Measurements from ENCODE around the gene FAM13A.

FAM13A gene

DNA sequence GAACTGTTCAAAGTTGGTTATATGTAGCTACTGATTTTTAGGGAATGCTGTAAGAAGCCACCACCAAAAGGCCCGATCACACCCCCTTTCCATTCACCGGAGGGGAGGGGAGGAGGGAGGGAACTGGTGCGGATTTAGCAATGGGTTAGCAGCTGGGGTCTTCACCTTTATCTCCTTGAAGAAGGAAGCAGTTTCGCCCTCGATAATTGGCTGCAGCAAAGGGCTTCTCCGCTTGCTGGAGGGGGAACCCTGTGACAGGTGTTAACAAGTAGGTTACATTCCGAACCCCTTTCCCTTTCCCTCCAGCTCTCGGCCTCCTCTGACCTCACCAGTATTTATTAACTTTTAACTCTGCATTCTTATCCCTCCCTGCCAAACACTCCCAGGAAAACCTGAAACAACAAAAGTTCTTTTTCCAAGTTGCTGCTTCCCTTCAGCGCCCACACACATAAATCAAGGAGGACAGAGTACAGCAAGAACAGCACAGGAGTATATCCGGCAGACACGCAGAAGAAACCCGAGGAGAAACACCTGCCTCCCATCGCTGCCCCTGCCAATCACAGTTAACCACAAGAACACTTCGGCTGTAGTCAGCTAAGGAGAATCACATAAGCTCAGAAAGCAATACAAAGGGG lies 319.6 kb downstream of the FAM13A start:
- DNase-seq = no peak

DNA sequence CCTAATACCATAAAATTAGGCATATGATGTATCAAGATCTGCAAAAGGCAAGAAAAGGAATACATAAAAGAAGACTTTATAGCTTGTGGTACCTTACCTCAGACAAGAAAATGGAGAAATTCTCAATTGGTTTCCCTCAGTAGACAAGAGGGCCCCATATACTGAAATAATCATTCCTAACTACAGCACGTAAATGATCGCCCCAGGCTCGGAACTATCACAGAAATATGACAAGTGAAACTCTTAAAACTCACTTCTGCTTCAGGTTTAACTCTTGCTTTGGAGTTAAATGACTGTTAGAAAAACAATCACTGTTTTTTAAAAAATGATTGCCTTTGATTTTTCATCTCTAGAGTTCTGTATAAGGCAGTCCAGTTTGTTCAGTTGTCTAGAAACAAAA lies 320.7 kb downstream of the FAM13A start:
- DNase-seq = no peak

DNA sequence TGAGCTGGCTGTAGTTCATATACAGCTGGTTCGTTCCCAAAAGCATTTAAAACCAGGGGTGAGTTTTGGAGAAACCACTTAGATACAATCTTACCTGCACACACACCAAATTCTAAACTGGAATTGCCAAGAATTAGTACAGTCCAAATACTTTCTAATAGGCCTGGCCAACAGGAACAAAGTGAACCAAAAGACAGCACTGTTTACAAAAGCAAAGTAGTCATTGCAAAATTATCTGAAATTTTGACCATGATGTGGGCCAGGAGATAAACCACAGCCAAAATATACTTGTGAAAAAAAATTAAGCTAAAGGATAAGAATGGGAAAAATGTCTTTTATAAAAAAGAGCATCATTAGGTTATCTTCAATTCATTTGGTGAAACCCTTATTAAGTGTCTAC lies 321.4 kb downstream of the FAM13A start:
- no peak for DNase-seq

DNA sequence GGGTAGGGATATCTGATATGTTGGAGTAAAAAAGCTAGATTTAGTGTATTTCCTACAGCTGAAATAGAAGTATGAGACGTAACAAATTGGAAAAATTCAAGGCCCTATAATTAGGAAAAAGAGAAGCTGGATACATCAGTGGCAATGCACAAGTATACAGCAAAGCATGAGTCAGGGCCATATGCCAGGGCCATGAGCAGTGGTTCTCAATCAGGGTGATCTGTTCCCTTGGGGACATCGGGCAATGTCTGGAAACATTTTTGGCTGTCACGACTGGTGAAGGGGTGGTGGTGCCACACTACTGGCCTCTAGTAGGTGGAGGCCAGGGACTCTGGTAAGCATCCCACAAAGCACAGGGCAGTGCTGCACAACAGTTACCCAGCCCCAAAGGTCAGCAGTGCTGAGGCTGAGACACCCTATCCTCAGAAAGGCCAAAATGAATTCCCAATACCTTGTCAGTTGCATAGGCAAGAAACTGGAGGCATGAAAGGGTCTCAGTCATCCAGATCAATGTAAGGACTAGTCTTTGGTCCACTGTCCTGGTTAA lies 322.5 kb downstream of the FAM13A start:
- DNase-seq = no peak

DNA sequence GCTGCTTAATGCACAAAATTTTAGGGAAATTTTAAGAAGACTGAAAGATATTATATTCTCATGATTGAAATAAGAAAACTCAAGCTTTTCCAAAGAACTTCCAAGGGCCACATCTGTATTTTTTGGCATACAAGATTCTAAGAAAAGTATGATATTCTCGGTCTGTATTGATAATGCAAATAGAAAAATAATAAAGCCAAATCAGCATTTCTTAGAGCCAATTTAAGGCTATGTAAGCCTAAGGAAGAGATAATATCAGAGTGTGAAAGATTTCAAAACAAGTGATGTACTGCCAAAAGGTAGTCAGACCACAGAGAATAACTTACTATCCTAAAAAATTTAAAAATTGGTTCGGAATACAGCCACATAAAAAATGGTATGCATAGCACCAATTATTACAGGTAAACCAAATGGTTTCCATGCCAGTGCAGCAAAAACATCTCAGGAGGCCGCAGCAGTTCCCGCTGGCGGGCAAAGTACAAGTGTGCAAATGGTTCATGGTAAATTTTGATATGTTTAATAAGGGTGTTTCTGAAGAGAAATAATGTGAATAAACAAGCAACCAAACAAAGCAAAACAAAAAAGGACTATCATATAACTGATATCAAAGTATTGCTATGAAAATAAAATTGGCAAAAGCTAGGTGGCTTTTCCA lies 324.1 kb downstream of the FAM13A start:
- DNase-seq = no peak

DNA sequence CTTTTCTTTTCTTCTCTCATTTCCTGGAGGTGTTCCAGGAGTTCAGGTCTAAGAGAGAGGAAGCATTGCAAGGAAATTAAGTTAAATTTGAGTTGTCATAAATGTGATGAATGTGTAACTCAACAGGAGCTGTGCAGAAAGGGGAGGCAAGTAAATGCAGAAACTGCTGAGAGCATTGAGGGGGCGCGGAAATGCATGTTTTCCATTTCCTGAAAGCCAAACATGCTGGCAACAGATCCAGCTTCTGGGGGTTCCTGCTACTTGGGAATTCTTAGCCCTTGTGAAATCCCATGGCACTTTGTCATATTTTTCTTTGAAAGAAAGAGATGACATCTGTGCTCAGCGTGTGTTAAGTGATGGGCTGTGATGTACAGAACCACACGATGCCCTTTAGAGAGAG lies 325.6 kb downstream of the FAM13A start:
- DNase-seq = no peak

GRCh38 chr4:88730811-88731210 lies 326.2 kb downstream of the FAM13A start:
- no peak for DNase-seq

DNA sequence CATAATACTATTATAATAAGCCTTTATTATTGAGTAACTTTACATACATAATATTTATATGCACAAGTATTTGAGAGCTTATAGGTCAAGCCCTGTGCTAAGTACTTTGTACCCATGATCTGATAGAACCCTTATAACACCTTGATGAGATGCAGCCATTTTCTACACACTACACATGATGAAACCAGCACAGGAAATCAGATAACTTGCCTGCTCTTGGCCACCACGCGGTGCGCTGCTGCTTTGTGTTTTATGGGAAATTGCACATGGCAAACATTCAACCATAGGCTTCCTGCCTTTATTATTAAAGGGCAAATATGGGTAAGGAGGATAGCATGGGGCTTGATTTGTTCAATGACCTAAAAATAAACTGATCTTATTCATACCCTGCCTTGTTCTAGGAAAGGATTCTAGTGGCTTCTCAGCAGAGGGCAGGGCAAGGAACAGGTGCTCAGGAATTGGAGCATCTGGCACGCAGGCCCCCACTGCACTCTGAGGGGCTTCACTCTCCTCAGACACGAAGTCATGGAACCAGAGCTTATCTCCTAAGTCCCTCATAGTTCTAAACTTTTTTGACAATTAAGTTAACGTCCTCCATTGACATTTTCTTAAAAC lies 327.7 kb downstream of the FAM13A start:
- no peak for DNase-seq

DNA sequence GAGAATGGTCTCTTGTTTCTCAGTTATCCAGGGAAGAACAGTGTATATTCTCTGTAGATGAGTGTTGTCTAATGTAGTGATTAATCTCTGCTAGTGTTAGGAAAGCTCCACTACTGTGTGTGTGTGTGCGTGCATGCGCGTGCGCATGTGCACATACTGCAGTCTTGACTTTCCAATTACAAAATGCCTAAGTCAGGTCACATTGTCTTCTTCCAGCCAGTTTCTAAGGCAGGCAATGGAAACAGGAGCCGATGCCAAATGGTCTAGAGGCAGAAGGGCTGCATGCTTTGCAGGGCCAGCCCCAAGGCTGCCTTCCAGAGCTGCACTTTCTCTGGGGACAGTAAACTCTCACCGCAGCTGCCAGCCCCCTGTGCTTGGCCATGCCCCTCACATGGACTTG lies 328.8 kb downstream of the FAM13A start:
- DNase-seq = no peak

DNA sequence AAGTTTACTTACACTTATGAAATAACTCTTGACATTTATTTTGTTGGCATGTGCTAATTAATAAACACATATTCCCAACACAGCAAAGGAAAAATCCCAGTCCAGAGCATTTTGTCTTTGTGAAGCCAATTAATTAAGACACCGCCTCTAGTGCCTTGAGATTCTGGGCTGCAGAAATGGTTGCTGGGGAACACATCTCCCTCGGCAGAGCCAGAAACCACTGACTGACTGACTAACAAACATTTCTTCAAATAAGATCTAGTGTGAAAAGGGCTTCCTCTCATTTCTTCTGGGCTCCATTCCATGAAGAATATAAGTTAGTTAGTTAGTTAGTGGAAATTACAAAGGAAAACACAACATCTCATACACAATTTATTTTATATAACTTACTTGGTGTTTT lies 331.0 kb downstream of the FAM13A start:
- peak; percentile 12 for DNase-seq

GRCh38 chr4:88725143-88725542 lies 331.8 kb downstream of the FAM13A start:
- DNase-seq = no peak

DNA sequence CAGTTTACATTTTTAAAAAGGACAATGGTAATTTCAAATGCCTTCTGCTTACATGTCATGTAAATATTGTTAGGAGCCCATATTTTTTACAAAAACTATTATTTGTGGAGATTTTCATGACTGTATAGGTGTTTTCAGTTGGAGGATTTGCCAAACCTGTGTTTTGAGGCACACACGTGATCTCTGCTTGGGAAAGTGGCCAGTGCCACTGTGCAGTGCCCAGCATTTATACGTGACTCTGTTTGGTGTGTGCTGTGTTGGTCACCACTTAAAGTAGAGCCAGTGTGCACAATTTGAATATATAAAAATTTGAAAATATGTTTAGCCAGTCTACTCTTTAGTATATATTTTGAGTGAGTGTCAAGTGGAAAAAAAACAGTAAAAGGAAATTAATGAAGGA lies 332.6 kb downstream of the FAM13A start:
- no peak for DNase-seq

DNA sequence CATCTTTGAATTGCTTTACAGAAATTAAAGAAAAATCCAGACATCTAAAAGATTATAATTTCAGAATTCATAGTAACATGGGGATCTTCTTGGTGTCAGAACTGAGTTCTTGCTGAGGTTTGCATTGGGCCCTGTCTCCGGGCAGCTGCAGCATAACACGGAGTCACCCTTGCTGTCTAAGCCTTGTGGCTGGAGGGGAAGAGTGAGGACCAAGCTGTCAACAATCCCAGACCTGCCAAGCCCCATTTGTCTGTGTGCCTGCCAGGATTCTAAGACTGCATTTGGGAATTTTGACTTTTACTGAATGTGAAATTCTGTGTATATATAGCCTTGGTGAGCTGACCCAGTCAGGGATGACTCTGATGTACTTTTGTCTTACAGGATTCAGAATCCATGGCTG lies 334.2 kb downstream of the FAM13A start:
- DNase-seq = no peak

GRCh38 chr4:88722276-88722780 lies 334.7 kb downstream of the FAM13A start:
- DNase-seq = no peak

DNA sequence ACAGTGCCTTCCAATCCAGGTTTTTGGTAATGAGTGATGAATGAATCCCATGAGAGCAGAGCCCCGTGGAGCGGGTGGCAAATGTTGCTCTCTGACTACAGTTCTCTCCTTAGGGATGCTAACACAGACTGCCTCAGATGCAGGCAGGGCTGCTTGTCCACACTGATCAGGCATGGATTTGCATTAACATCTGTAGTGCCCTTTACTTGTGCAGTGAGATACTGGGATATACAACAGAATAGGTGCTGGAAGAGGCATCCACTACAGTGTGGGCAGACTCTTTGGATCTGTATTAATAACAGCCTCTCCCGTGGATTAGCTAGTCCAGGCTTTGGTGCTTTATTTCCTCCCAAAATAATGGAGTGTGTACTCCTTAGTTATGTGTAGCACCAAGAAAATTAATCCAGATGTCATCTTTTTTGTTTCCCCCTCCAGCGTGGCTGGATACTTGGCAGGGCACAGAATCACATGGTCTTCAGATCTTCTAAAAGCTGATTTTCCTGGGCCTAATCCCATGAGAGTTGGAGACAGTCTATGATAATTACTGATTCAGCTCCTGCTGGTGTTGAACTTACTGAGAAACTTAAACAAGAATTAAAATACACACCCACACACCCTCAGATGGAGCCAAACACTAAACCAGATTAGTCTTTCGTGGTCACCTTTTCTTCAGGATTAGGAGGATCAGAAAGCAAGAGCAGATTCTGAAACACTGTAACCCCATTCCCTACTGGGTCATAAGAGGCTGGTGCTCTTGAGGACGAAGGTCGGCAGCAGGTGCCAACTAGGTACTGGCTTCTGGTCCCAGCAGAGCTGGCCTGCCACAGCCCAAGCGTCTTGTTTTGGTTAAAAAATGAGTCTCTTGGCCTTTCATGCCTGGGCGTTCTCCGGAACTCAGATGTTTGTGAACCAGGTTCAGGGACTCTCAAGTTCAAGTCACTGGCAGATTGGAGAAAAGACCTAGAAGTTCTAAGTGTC lies 336.2 kb downstream of the FAM13A start:
- no peak for DNase-seq

GRCh38 chr4:88719381-88719780 lies 337.6 kb downstream of the FAM13A start:
- no peak for DNase-seq

DNA sequence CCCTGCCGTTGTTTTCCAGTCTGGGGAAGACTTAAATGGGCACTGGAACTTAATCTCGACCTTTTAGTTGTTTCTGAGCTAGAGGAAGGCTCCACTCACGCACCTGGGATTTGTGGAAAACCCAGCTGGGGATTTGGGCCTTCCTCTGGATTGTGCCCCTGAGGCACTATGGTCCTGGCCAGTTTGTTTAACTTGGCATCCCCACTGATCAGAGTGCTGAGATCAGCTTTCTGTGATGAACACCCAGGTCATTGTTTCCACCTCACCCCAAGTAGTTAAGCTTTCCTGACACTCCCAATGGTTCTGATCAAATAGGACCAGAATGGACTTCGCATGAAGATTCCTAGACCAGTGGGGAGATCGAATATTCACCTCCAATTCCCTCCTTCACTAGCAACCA lies 338.9 kb downstream of the FAM13A start:
- DNase-seq = no peak

DNA sequence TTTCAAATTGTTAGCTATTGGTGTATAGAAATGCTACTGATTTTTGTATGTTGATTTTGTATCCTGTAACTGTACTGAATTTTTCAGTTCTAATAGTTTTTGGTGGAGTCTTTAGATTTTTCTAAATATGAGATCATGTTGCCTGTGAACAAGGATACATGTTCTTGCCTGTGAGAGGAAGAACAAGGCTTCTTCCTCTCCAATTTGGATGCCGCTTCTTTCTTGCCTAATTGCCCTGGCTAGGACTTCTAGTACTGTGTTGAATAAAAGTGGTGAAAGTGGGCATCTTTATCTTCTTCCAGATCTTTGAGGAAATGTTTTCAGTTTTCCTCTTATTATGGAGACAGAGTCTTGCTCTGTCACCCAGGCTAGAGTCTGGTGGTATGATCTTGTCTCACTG lies 343.2 kb downstream of the FAM13A start:
- DNase-seq = no peak

DNA sequence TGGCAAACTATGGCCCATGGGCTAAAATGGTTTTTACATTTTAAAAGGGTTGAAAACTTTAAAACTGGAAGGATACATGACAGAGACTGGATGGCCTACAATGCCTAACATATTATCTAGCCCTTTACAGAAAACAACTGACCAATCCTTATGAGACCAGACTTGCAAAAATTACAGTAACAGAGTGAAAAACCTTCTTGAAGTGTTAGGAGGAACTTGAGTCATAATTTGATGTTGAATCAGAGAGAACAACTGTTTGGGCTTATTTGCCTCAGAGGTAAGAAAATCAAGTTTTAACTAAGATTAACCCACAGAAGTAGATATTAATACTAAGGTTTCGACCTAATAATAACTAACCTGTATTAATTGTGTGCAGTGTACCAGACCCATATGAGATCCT lies 347.0 kb downstream of the FAM13A start:
- no peak for DNase-seq

- DNase-seq = peak; percentile 59
Observed at GRCh38 chr4:88706574-88706973, 350.4 kb downstream of the FAM13A start.

DNA sequence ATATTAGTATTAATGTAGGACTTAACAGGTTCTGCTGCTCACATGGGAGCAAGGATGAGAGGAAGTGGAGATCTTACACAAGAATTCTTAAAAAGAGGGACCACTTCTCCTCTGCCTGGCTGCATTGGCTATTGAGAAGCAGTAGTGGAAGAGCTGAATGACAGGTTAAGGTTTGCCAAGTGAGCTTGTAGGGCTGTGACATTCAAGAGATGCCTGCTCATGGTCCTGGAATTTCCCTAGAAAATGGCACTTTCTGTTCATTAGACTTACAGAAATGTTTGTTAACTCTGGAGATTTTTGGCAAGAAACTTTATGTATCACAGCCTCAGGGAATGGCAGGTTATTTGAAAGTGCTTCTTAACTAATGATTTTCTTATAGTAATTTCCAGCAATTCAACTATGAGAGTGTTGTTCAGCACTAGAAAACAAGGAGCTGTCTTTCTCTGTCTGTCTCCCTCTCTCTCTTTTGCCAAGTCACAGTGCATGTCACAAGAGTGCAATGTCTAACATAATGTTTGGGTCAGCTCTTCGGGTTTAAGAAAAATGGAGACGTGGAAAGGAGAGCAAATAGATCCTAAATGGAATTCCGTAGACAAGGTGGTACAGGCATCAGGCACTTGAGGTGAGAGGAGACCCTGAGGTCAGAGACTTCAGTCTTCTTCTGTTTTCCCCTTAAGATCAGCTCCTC lies 351.0 kb downstream of the FAM13A start:
- no peak for DNase-seq

- DNase-seq = no peak
Observed at GRCh38 chr4:88705223-88705622, 351.8 kb downstream of the FAM13A start.
